ENCODE results near the gene FDX1.

GRCh38 chr11:110491577-110492320 is 62.0 kb downstream of the FDX1 start:
- TF ChIP-seq MAZ (IDR thresholded peaks at IDR 0.05; ENCODE audit: borderline replicate concordance, low read depth, low read length) (no peak), MAZ (CRISPR knock-in tag; IDR thresholded peaks at IDR 0.05; ENCODE audit: low read depth) (no peak), ZNF724P (CRISPR knock-in tag; IDR thresholded peaks at IDR 0.05; ENCODE audit: borderline replicate concordance) (no peak), ZBTB44 (CRISPR knock-in tag; IDR thresholded peaks at IDR 0.05) (no peak), HINFP (CRISPR knock-in tag; IDR thresholded peaks at IDR 0.05; ENCODE audit: low read depth) (no peak), JUNB (CRISPR knock-in tag; IDR thresholded peaks at IDR 0.05; ENCODE audit: borderline replicate concordance) (no peak), ZNF121 (CRISPR knock-in tag; IDR thresholded peaks at IDR 0.05) (no peak), CTCF (CRISPR knock-in tag; IDR thresholded peaks at IDR 0.05) (no peak), GABPB1 (CRISPR knock-in tag; IDR thresholded peaks at IDR 0.05) (no peak), TBP (CRISPR knock-in tag; IDR thresholded peaks at IDR 0.05) (no peak), ZBTB7A (CRISPR knock-in tag; IDR thresholded peaks at IDR 0.05) (no peak), POLR2AphosphoS5 (IDR thresholded peaks at IDR 0.05; ENCODE audit: low read depth, low read length) (no peak), MEF2D (CRISPR knock-in tag; IDR thresholded peaks at IDR 0.05) (no peak)

Measured in HepG2 (cell line).